ENCODE data around the gene KIN.
"Not testable (repeated sequence)": the region's sequence is repeated elsewhere in the genome, so short reads cannot be mapped to it uniquely, and the experiment has no call there.

Gene KIN

GRCh38 chr10:7722927-7723529 is 64.8 kb downstream of the KIN start:
- no peak for DNase-seq (ENCODE audit: low spot score)

GRCh38 chr10:7720478-7720877 is 67.3 kb downstream of the KIN start:
- no peak for DNase-seq (ENCODE audit: low spot score)

DNA sequence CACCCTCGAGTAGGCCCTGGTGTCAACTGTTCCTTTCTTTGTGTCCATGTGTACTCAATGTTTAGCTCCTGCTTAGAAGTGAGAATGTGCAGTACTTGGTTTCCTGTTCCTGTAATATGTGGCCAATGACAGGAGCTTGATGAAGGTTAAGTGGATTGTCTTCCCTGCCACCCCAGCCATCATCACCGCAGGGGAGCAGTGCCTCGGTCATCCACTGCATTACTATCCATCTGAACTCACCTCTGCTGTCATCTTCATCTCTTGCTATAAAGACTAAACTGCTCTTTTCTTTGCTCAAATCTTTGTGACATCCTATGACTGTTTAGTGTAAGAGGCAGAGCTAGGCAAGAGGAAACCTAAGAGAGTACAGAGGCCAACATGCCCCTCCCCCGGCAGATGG is 69.1 kb downstream of the KIN start:
- no peak for DNase-seq (ENCODE audit: low spot score)

GRCh38 chr10:7717767-7718166 is 70.0 kb downstream of the KIN start:
- DNase-seq (ENCODE audit: low spot score), result no peak

GRCh38 chr10:7715515-7715914 is 72.3 kb downstream of the KIN start:
- DNase-seq (ENCODE audit: low spot score), result no peak

DNA sequence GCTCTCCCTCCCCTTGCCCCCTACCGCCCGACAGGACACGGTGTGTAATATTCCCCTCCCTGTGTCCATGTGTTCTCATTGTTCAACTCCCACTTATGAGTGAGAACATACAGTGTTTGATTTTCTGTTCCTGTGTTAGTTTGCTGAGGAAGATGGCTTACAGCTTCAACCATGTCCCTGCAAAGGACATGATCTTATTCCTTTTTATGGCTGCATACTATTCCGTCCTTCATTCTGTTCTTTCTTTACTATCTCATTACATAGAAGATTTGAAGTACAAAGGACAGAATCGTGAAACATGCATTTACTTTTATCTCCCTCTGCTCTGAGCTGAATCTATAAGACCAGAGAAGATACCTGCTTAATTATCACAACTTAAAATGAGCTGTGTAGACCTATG is 76.7 kb downstream of the KIN start:
- not testable (repeated sequence) for DNase-seq (ENCODE audit: low spot score)

DNA sequence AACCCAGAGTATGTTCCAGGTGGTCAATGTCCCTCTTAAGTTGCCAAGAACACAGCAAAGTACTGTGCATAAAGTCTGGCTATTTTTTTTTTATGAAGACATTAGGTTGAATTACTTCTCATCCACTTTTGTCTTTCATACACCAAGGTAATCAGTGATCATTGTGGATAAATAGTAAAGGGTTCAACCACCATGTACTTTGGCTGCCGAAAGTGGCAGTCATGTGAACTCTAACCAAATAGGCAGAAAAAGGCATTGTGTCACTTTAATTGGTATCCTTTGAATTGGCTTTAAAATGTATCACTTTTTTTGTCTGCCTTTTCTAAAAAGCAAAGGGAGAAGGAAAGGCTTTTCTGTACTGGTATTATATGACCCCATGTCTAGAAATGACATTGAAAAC is 77.3 kb downstream of the KIN start:
- no peak for DNase-seq (ENCODE audit: low spot score)

GRCh38 chr10:7708832-7709231 is 79.0 kb downstream of the KIN start:
- no peak for DNase-seq (ENCODE audit: low spot score)

- DNase-seq (ENCODE audit: low spot score), result no peak
These were observed 79.8 kb downstream of the KIN start for GRCh38 chr10:7707858-7708622.

- no peak for DNase-seq (ENCODE audit: low spot score)
These were observed 80.7 kb downstream of the KIN start for GRCh38 chr10:7707102-7707501.

GRCh38 chr10:7706534-7707073 is 81.2 kb downstream of the KIN start:
- no peak for DNase-seq (ENCODE audit: low spot score)

GRCh38 chr10:7705341-7705740 is 82.5 kb downstream of the KIN start:
- DNase-seq (ENCODE audit: low spot score), result no peak

GRCh38 chr10:7704071-7705016 is 83.4 kb downstream of the KIN start:
- no peak for DNase-seq (ENCODE audit: low spot score)

GRCh38 chr10:7703140-7703539 is 84.7 kb downstream of the KIN start, which contains the start of gene ITIH2:
ITIH2 (plus strand) TSS chr10:7703316; CDS start chr10:7703435, 119 bp downstream.
- no peak for DNase-seq (ENCODE audit: low spot score)

DNA sequence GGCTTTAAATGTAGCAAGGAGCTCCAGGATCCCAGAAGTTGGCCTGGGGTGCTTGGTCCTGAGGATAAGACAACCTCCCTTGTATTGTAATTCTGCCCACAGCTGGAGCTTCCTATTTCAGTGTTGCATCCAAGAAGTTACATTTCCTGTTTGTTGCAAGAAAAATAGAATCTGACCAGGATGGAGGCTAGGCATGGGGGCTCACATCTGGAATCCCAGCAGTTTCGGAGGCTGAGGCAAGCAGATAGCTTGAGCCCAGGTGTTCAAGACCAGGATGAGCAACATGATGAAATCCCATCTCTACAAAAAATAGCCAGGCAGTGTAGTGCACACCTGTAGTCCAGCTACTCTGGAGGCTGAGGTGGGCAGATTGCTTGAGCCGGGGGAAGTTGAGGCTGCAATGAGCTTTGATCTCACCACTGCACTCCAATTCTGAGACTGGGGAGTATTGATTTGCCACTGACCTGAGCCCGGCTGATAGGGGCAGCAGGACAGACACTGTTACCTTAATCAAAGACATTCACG is 85.4 kb downstream of the KIN start:
- DNase-seq (ENCODE audit: low spot score), result no peak

DNA sequence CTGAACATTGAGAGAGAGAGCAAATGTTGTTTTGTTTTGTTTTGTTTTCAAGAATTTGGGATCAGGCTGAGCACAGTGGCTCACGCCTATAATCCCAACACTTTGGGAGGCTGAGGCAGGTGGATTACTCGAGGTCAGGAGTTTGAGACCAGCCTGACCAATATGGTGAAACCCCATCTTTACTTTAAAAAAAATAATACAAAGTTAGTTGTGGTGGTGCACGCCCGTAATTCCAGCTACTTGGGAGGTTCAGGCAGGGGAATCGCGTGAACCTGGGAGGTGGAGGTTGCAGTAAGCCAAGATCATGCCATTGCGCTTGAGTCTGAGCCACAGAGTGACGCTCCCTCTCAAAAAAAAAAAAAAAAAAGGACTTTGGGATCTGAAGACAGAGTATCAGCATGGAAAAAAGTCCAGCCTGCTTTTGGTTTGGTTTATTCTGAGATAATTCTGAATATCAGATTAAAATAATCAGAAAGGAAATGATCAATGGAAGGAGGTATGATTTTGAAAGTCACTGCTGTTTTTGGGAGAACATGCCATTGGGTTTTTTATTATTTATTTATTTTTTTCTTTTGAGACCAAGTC is 86.5 kb downstream of the KIN start:
- no peak for DNase-seq (ENCODE audit: low spot score)

Measured in CD4-positive, alpha-beta T cell treated with Interleukin-15 for 4 hours (primary cell).